ENCODE measurements around the gene SH3D21.

Gene SH3D21

DNA sequence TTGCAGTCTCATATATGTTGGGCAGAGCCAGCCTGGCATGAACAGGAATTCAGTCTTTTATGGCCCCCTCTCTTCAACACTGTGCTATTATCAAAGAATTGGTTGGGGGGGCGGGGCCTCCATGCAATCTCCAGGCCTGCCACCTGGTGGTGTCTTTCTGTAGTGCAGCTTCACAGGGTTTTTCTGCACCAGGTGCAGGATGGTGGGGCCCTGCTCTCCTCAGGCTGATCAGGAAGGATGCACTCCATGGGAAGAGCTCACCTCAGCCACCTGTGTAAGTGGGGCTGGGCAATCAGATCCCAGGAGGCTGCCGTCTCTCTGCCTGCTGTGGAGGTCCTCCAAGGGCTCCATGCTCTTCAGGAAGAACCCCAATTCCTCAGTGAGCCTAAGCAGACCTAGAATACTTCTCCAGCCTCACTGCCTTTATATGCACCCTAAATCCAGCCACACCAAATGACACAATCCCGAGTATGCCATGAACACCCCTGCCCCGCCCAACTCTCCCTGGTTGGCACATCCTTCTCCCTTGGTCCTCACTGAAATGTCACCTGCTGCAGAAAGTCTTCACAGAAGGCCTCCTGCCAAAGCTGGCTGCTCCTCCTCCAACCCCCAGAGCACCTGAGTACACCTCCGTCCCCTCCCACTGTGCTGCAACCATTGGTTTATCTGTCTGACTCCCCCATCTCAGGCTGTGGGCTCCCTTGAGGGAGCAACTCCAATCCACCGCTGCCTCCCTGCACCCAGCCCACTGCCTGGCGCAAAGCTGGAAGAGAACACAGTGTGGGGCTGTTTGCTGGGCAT lies 63.1 kb downstream of the SH3D21 start (continued):
- TF ChIP-seq ZNF623 (tag by site-specific recombination; IDR thresholded peaks at IDR 0.05): no peak
- no peak for TF ChIP-seq OVOL3 (tag by site-specific recombination; IDR thresholded peaks at IDR 0.05)
- TF ChIP-seq KLF16 (tag by site-specific recombination; IDR thresholded peaks at IDR 0.05): peak; percentile 54; the same call in 1 of the 2 replicates
- 0 out of 2 replicates have a peak, but pooled peaks have one; percentile 11 for TF ChIP-seq EGR2 (tag by site-specific recombination; IDR thresholded peaks at IDR 0.05; ENCODE audit: low read depth)
- TF ChIP-seq ZNF560 (tag by site-specific recombination; IDR thresholded peaks at IDR 0.05; ENCODE audit: borderline replicate concordance): no peak
- TF ChIP-seq HOXD13 (CRISPR knock-in tag; IDR thresholded peaks at IDR 0.05; ENCODE audit: borderline replicate concordance): no peak
- TF ChIP-seq, protein P1, sequence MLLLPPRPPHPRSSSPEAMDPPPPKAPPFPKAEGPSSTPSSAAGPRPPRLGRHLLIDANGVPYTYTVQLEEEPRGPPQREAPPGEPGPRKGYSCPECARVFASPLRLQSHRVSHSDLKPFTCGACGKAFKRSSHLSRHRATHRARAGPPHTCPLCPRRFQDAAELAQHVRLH (tag by site-specific recombination; IDR thresholded peaks at IDR 0.05): no peak
- no peak for TF ChIP-seq ZNF555 (tag by site-specific recombination; conservative IDR thresholded peaks at IDR 0.05)
- no peak for TF ChIP-seq ZNF548 (tag by site-specific recombination; IDR thresholded peaks at IDR 0.05)
- TF ChIP-seq ZNF571 (tag by site-specific recombination; IDR thresholded peaks at IDR 0.05): no peak
- peak; percentile 31; the same call in 1 of the 2 replicates for TF ChIP-seq ZNF2 (tag by site-specific recombination; IDR thresholded peaks at IDR 0.05)
- no peak for TF ChIP-seq ZNF292 (tag by site-specific recombination; IDR thresholded peaks at IDR 0.05; ENCODE audit: borderline replicate concordance, low read depth)
- no peak for TF ChIP-seq ZNF558 (tag by site-specific recombination; IDR thresholded peaks at IDR 0.05)
- TF ChIP-seq ZNF157 (tag by site-specific recombination; IDR thresholded peaks at IDR 0.05): no peak
- no peak for TF ChIP-seq ZNF529 (tag by site-specific recombination; IDR thresholded peaks at IDR 0.05; ENCODE audit: insufficient replicate concordance)

Data from HEK293 (cell line).